ENCODE data around the gene GDF7.

The GDF7 gene

GRCh38 chr2:20642055-20642971, 24.6 kb upstream of the GDF7 start:
- FAIRE-seq, result peak; percentile 73

DNA sequence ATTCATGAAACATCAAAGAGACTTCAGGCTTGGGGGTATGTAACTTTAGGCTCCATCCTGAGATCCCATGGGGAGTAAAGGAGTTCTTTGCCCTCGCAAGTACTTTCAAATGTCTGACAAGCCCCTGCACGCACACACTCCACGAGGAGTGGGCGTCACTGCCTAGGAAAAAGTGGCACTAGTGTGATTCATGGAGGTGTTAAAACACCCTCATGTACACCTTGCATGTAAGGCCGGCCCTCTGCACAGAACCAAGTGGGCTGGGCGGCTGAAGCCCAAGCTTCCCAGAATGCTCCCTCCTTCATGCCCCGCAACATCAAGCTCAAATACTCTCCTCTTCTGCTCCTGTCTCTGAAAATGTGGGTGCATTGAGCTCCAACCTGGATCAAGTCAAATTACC, 23.9 kb upstream of the GDF7 start:
- DNase-seq (ENCODE audit: extremely low spot score, insufficient read length, low read depth), result no peak
- FAIRE-seq, result no peak

More at GRCh38 chr2:20642055-20642971, 24.6 kb upstream of the GDF7 start:
- peak; percentile 78 for DNase-seq (ENCODE audit: extremely low spot score, insufficient read length, low read depth)

GRCh38 chr2:20643826-20644225, 23.1 kb upstream of the GDF7 start:
- DNase-seq (ENCODE audit: extremely low spot score, insufficient read length, low read depth) (no peak), FAIRE-seq (no peak)

DNA sequence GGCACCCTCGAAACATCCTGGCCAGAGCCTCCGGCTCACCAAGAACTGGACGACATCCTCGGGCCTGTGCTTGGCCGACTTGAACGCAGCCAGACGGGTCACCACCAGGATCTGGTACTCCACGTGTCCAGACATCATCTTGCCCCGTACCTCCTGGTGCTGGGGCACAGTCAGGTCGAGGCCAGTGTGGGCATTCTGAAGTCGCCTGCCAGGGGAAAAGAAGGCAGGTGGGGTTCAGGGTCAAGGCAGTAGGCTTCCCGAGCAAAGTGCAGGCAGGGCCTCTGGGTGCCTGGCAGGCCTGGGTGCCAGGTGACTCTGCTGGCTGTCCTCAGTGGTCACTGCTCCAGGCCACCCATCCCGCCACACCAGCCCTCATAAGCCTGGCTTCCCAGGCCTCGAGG, 21.6 kb upstream of the GDF7 start:
- no peak for DNase-seq (ENCODE audit: extremely low spot score, insufficient read length, low read depth)
- no peak for FAIRE-seq

DNA sequence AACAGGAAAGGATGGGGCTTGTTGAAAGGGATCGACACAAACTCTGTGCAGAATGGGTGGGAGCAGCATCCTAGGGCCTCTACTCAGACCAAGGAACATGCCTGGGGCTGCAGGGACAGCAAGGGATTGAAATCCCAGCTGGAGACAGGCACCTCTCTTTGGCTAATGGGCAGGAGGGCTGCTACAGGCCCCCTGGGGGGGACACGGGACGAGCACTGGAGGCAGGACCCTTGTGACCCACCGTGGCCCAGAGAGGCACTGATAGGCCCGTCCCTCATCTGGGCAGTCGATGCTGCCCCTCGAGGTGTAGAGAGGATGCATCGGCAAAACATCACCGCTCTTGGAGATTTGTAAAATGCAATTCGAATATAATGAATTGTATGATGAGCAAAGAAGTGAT, 21.2 kb upstream of the GDF7 start:
- DNase-seq (ENCODE audit: extremely low spot score, insufficient read length, low read depth), result no peak
- no peak for FAIRE-seq

DNA sequence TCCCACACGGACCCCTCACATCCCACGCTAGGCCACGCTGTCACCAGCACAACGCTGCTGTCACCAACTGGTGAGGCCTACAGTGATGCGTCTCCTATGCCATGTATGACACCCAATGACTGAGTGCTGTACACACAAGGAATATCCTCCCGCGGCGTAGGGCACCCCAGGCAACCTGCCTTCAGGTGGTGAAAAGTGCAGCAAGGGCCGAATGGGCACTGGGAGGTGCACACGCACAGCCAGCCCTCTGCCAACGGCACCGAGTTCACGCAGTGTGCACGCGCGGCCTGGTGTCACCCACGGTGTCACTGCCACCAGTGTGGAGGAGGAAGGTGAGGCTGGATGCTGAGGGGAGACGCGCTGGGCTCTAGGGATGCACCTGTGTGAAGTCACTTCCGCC, 20.5 kb upstream of the GDF7 start:
- FAIRE-seq, result no peak
- no peak for DNase-seq (ENCODE audit: extremely low spot score, insufficient read length, low read depth)

GRCh38 chr2:20647211-20647610, 19.7 kb upstream of the GDF7 start:
- FAIRE-seq (no peak), DNase-seq (ENCODE audit: extremely low spot score, insufficient read length, low read depth) (no peak)

- DNase-seq (ENCODE audit: extremely low spot score, insufficient read length, low read depth) (no peak), FAIRE-seq (no peak)
These were observed 19.2 kb upstream of the GDF7 start for GRCh38 chr2:20647738-20648137.

GRCh38 chr2:20648206-20648605, 18.7 kb upstream of the GDF7 start:
- FAIRE-seq (no peak), DNase-seq (ENCODE audit: extremely low spot score, insufficient read length, low read depth) (no peak)

DNA sequence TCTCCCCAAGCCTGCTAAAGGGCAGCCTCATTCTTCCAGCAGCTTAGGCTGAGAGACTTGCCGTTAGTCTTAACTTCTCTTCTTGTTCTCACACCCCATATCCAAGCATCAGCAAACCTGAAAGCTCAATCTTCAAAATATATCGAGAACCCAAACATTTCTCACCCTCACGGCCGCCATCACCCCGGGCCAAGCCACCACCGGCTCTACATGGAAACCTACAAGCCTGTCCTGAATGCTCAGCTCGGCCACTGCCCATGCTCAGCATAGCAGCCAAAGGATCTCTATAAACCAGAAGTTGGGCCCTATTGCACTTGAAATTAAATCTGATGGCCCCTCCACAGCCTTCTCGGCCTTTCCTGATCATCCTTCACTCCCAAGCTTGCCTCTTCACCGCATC, 18.1 kb upstream of the GDF7 start:
- FAIRE-seq (no peak), DNase-seq (ENCODE audit: extremely low spot score, insufficient read length, low read depth) (no peak)

- DNase-seq (ENCODE audit: extremely low spot score, insufficient read length, low read depth) (no peak), FAIRE-seq (no peak)
These were observed 17.4 kb upstream of the GDF7 start for GRCh38 chr2:20649576-20649975.

GRCh38 chr2:20649976-20650375, 17.0 kb upstream of the GDF7 start:
- FAIRE-seq, result no peak

DNA sequence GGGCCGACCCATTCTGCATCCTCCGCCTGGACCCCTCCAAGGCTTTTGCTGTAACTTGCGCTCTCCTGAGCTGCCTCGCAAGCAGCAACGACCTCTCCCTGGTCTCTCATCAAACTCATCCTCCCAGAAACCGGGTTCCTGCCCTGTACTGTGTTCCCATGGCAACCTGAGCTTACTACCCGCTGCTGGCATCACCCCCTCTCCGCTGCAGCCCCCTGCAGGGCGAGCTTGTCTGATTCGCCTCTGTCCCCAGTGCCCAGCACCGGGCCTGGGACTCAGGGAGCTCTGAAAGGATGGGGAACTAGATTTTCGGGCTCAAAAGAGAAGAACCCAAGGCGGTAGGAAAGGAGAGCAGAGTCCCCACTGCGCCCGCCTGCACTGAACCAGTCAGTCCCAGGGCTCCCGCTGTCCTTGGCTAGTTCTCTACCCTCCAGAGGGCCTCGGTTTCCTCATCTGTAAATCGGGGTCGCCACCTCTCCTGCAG, 16.5 kb upstream of the GDF7 start:
- FAIRE-seq, result peak; percentile 5
- DNase-seq (ENCODE audit: extremely low spot score, insufficient read length, low read depth), result no peak

More at GRCh38 chr2:20649976-20650375, 17.0 kb upstream of the GDF7 start:
- no peak for DNase-seq (ENCODE audit: extremely low spot score, insufficient read length, low read depth)

- DNase-seq (ENCODE audit: extremely low spot score, insufficient read length, low read depth) (peak; percentile 98), FAIRE-seq (peak; percentile 92)
These were observed 15.8 kb upstream of the GDF7 start, which contains the start of gene HS1BP3 for GRCh38 chr2:20650877-20651730. Gene HS1BP3 (minus strand): TSS chr2:20651098. CDS start chr2:20651063, 35 bp downstream.

DNA sequence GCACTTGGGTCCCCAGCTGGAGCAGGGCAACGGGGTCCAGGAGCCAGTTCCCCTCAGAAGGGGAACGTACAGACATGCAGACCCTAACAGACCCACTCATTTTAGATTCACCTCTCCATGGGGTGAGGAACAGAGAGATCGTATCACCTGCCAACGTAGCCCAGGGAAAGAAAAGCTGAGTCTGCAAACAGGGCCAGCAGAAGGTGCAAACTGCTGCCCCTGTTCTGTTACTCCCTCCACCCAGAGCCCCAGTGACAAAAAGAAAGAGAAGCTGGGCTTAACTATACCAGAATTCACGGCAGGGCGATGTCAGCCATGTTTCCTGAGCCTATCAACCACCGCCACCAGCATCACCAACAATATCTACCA, 15.2 kb upstream of the GDF7 start:
- DNase-seq (ENCODE audit: extremely low spot score, insufficient read length, low read depth) (no peak), FAIRE-seq (no peak)

DNA sequence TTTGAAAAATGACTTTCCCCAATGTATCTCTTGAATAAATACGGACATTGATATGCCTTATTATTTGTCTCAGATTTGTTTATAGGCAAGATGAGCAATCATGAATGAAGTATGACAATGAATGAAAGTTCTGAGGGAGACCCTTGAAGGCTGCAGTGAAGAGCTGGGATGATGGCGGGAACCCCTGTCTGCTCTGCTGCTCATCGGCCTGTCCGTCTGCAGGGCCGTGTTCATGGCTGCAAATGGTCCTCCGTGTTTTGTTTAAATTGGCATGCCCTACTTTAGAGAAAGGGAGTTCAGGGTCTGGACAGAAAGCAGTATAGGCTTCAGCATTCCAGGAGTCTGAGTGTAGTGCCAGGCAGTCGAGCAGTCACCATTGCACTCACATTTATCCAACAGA, 14.8 kb upstream of the GDF7 start:
- FAIRE-seq (no peak), DNase-seq (ENCODE audit: extremely low spot score, insufficient read length, low read depth) (no peak)

GRCh38 chr2:20652673-20653575, 14.0 kb upstream of the GDF7 start:
- DNase-seq (ENCODE audit: extremely low spot score, insufficient read length, low read depth) (no peak), FAIRE-seq (no peak)

GRCh38 chr2:20653695-20654534, 13.0 kb upstream of the GDF7 start:
- FAIRE-seq, result no peak
- no peak for DNase-seq (ENCODE audit: extremely low spot score, insufficient read length, low read depth)

DNA sequence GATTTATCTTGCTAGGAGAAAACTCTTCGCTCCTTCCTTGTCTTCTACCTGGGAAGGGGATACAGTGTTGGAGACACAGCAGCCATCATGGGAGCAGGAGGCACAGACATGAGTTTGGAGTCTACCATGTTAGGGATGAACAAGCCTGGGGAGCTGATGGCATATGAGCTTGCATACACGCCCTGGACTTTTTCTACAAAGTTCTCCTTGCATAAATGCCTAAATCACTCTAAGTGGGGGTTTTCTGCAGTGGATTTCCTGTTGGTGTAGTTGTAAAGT, 12.5 kb upstream of the GDF7 start:
- no peak for DNase-seq (ENCODE audit: extremely low spot score, insufficient read length, low read depth)
- FAIRE-seq, result no peak

Data from GM18507 (cell line).